Measurements from ENCODE around the gene MZB1.

DNA sequence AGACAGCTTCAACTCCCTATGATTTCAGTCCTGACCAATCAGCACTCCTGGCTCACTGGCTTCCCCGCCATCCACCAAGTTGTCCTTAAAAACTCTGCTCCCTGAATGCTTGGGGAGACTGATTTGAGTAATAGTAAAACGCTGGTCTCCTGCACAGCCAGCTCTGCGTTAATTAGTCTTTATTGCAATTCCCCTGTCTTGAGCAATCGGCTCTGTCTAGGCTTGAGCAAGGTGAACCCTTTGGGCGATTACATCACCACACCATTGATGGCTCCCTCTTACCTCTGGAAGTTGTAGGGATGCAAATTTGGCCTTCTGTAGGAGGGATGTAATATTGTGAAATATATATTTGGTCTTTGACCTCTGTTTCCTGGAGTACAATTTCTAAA lies 3.7 kb downstream of the MZB1 start:
- TF ChIP-seq TAF1 (conservative IDR thresholded peaks at IDR 0.05) (no peak), RAD21 (IDR thresholded peaks at IDR 0.05) (no peak), SP1 (IDR thresholded peaks at IDR 0.05) (no peak), GABPA (IDR thresholded peaks at IDR 0.05 in 1 of 2, conservative IDR thresholded peaks at IDR 0.05 in 1 of 2) (no peak)
- TF ChIP-seq, protein P1, sequence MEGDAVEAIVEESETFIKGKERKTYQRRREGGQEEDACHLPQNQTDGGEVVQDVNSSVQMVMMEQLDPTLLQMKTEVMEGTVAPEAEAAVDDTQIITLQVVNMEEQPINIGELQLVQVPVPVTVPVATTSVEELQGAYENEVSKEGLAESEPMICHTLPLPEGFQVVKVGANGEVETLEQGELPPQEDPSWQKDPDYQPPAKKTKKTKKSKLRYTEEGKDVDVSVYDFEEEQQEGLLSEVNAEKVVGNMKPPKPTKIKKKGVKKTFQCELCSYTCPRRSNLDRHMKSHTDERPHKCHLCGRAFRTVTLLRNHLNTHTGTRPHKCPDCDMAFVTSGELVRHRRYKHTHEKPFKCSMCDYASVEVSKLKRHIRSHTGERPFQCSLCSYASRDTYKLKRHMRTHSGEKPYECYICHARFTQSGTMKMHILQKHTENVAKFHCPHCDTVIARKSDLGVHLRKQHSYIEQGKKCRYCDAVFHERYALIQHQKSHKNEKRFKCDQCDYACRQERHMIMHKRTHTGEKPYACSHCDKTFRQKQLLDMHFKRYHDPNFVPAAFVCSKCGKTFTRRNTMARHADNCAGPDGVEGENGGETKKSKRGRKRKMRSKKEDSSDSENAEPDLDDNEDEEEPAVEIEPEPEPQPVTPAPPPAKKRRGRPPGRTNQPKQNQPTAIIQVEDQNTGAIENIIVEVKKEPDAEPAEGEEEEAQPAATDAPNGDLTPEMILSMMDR (IDR thresholded peaks at IDR 0.05; ENCODE audit: low read depth, low read length, missing input control), result no peak
